MM.1S (cell line): ENCODE data around the gene ALOX12B.
"Not testable (repeated sequence)": the region's sequence is repeated elsewhere in the genome, so short reads cannot be mapped to it uniquely, and the experiment has no call there.

Source experiments
- DNase-seq: peaks from one replicate; pipeline ENCODE4 v3.0.0-alpha.2; 2015
- H2AFZ ChIP-seq: fragments of 300-600 bp; sonication (generic); 2 replicates; pipeline ENCODE4 v1.6.0; 2016; ENCODE audit warnings: antibody characterized with exemption, low read length
- H3F3A ChIP-seq: fragments of 300-600 bp; sonication (generic); 2 replicates; pipeline ENCODE4 v1.6.1; 2016; ENCODE audit warnings: mild to moderate bottlenecking, antibody characterized with exemption, low read length, moderate library complexity, mixed read lengths; ENCODE audit not compliant: insufficient read depth
- H3K27ac ChIP-seq: fragments of 300-600 bp; sonication (generic); 2 replicates; pipeline ENCODE4 v1.5.1; 2016; ENCODE audit warnings: mild to moderate bottlenecking, low read length
- H3K27me3 ChIP-seq: fragments of 300-600 bp; sonication (generic); replicated peaks from 2 replicates; pipeline ENCODE4 v1.6.0; 2016; ENCODE audit warnings: low read length; ENCODE audit not compliant: insufficient read depth
- H3K36me3 ChIP-seq: fragments of 300-600 bp; sonication (generic); replicated peaks from 2 replicates; pipeline ENCODE4 v1.6.1; 2016; ENCODE audit warnings: mild to moderate bottlenecking, low read length, mixed read lengths; ENCODE audit not compliant: insufficient read depth
- H3K4me1 ChIP-seq: fragments of 300-600 bp; sonication (generic); 2 replicates; pipeline ENCODE4 v1.6.1; 2016; ENCODE audit warnings: low read length, mixed read lengths
- H3K4me2 ChIP-seq: fragments of 300-600 bp; sonication (generic); 2 replicates; pipeline ENCODE4 v1.6.0; 2016; ENCODE audit warnings: low read depth, low read length
- H3K4me3 ChIP-seq: fragments of 300-600 bp; sonication (generic); 2 replicates; pipeline ENCODE4 v1.5.1; 2016; ENCODE audit warnings: low read length, mixed read lengths
- H3K79me2 ChIP-seq: fragments of 300-600 bp; sonication (generic); 2 replicates; pipeline ENCODE4 v1.6.1; 2016; ENCODE audit warnings: mixed run types, low read length, mixed read lengths
- H3K9ac ChIP-seq: fragments of 300-600 bp; sonication (generic); 2 replicates; pipeline ENCODE4 v1.6.1; 2016; ENCODE audit warnings: low read length, mixed read lengths
- H3K9me2 ChIP-seq: fragments of 300-600 bp; sonication (generic); replicated peaks from 2 replicates; pipeline ENCODE4 v1.6.1; 2016; ENCODE audit warnings: mild to moderate bottlenecking, low read length, mixed read lengths; ENCODE audit not compliant: insufficient read depth
- H3K9me3 ChIP-seq: fragments of 300-600 bp; sonication (generic); replicated peaks from 2 replicates; pipeline ENCODE4 v1.6.1; 2016; ENCODE audit warnings: mild to moderate bottlenecking, low read length, mixed read lengths; ENCODE audit not compliant: insufficient read depth
- H4K20me1 ChIP-seq: fragments of 300-600 bp; sonication (generic); 2 replicates; pipeline ENCODE4 v1.6.1; 2016; ENCODE audit warnings: mild to moderate bottlenecking, low read length, moderate library complexity, mixed read lengths; ENCODE audit not compliant: insufficient read depth
- EZH2 ChIP-seq: fragments of 300-600 bp; sonication (generic); optimal IDR thresholded peaks from 2 replicates; pipeline ENCODE3; 2017; ENCODE audit warnings: low read depth, mild to moderate bottlenecking, antibody characterized with exemption, low read length, mixed read lengths
- EZH2phosphoT487 ChIP-seq: fragments of 300-600 bp; sonication (generic); IDR thresholded peaks from 2 replicates; pipeline ENCODE4 v1.6.1; 2018; ENCODE audit warnings: antibody characterized with exemption, low read length
- TF ChIP-seq, protein P1 (sequence below): fragments of 300-600 bp; sonication (generic); IDR thresholded peaks from 2 replicates; pipeline ENCODE4 v1.5.1; 2016; ENCODE audit warnings: antibody characterized with exemption, low read length, mixed read lengths

The ALOX12B gene

DNA sequence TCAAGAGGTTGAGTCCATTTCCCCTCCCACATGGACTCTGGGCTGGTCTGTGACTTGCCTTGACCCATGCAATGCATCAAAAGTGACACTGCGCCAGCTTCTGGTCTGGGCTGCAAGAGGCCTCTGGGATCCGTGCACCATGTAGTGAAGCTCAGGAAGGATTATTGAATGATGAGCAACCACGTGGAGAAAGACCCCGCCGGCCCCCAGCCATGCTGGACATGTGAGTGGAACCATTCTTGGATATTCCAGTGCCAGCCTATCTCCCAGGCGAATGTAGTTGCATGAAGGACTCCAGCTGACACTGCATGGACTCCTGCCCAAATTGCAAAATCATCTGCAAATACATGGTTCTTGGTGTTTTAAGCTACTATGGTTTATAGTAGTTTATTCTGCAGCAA lies 56.3 kb downstream of the ALOX12B start:
- no peaks in the 10 kb centered on the region for H3K36me3 ChIP-seq
- H4K20me1 ChIP-seq = no peaks in the 10 kb centered on the region
- no peaks in the 10 kb centered on the region for H3K9me2 ChIP-seq
- TF ChIP-seq, protein P1, sequence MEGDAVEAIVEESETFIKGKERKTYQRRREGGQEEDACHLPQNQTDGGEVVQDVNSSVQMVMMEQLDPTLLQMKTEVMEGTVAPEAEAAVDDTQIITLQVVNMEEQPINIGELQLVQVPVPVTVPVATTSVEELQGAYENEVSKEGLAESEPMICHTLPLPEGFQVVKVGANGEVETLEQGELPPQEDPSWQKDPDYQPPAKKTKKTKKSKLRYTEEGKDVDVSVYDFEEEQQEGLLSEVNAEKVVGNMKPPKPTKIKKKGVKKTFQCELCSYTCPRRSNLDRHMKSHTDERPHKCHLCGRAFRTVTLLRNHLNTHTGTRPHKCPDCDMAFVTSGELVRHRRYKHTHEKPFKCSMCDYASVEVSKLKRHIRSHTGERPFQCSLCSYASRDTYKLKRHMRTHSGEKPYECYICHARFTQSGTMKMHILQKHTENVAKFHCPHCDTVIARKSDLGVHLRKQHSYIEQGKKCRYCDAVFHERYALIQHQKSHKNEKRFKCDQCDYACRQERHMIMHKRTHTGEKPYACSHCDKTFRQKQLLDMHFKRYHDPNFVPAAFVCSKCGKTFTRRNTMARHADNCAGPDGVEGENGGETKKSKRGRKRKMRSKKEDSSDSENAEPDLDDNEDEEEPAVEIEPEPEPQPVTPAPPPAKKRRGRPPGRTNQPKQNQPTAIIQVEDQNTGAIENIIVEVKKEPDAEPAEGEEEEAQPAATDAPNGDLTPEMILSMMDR = no peak
- TF ChIP-seq EZH2phosphoT487 = no peak
- TF ChIP-seq EZH2 = no peak
- no peaks in the 10 kb centered on the region for H3K4me1 ChIP-seq
- no peaks in the 10 kb centered on the region for H3K79me2 ChIP-seq
- H3K27me3 ChIP-seq = peaks cover 80% of the 10 kb centered on the region
- no peak overlapping the region for H3K27ac ChIP-seq
- H3K9ac ChIP-seq = no peak overlapping the region
- H3K4me3 ChIP-seq = no peak overlapping the region
- H2AFZ ChIP-seq = no peak overlapping the region
- H3K9me3 ChIP-seq = no peaks in the 10 kb centered on the region
- no peak for DNase-seq
- no peak overlapping the region for H3K4me2 ChIP-seq
- H3F3A ChIP-seq = no peaks in the 10 kb centered on the region

DNA sequence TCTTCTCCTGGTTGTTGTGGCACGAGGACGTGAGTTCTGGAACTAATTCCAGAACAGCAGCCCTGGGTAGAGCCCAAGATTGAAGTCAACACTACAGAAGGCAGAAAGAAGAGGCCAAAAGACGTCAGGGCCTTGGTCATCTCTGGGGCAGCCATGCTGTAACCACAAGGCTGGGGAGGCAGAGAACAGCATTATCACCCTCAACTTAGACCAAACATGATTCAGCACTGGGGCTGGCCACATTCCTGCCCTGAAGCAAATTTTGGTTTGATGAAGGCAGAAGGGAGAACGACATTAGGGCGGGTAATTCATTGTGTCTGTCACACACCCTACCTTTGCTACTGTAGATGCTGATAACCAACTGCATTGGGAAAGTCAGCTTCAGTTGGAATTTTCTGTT lies 58.4 kb downstream of the ALOX12B start:
- TF ChIP-seq, protein P1 = no peak
- no peak for TF ChIP-seq EZH2
- no peak for TF ChIP-seq EZH2phosphoT487
- Histone ChIP-seq H3F3A (no peaks in the 10 kb centered on the region), H3K79me2 (no peaks in the 10 kb centered on the region), H3K9me2 (no peaks in the 10 kb centered on the region), H3K36me3 (no peaks in the 10 kb centered on the region), H2AFZ (no peak overlapping the region), H3K27ac (no peak overlapping the region), H4K20me1 (no peaks in the 10 kb centered on the region), H3K4me2 (no peak overlapping the region), H3K4me1 (no peaks in the 10 kb centered on the region), H3K27me3 (peaks cover 73% of the 10 kb centered on the region), H3K9me3 (no peaks in the 10 kb centered on the region), H3K4me3 (no peak overlapping the region), H3K9ac (no peak overlapping the region)
- no peak for DNase-seq

DNA sequence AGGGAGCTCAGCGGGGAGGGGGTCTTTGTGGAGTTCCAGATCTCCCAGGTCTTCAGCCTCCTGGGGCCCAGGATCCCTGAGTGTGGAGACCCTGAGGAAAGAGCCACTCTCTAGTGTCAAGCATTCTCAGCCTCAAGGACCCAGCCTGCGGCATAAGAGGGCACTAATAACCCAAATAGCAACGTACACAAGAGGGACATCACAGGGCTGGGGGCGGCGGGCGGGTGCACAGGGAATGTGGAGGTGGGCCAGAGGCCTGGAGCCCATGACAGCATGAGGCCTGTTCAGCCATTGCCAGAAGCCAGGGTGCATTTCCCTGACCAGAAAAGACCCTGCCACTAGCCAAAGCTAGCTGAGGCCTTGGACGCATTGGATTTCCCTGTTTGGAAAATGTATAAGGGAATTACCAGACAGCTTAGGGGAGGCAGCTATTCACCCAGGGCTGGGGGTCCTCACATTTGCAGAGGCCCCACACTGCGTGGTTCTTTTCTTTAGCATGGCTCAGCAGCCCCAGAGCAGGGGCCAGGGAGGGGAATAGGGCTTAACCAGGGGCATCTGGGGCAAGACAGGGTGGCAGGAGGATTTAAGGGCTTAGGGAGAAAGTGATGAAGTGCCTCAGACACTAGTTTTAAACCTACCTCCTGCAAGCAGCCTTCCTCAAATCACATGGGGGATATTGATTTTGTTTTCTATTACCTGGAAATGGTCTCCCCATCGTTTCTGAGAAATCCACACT lies 62.2 kb downstream of the ALOX12B start:
- Histone ChIP-seq H3K9me3 (no peaks in the 10 kb centered on the region), H3K4me1 (no peaks in the 10 kb centered on the region), H3K4me2 (no peak overlapping the region), H3K79me2 (no peaks in the 10 kb centered on the region), H2AFZ (no peak overlapping the region), H3F3A (no peaks in the 10 kb centered on the region), H3K4me3 (no peak overlapping the region), H3K9ac (no peak overlapping the region), H3K27me3 (peaks cover 58% of the 10 kb centered on the region), H3K27ac (no peak overlapping the region), H3K9me2 (no peaks in the 10 kb centered on the region), H4K20me1 (no peaks in the 10 kb centered on the region), H3K36me3 (no peaks in the 10 kb centered on the region)
- DNase-seq = no peak
- TF ChIP-seq EZH2 = no peak
- TF ChIP-seq, protein P1 = no peak
- TF ChIP-seq EZH2phosphoT487 = no peak

DNA sequence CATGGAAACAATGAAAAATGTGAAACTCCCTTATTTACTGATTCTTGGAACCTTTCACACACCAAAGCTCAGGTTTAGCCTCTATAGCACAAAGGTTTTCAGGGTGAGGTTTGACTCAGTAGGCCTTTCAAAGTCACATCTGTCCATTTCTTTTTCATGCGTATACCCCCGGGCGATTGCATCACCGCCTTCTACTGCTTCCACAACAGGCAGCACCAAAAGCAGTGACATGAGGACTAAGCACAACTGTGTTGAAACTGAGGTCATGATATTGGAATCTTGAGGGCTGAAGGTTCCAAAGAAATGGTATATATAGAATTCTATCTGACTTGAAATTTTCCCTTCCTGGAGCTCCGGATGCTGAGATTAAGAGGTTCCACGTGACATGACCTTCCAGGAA lies 63.4 kb downstream of the ALOX12B start:
- peaks cover 59% of the 10 kb centered on the region for H3K27me3 ChIP-seq
- not testable (repeated sequence) for DNase-seq, H3K27ac ChIP-seq, H3K9ac ChIP-seq, H3K4me1 ChIP-seq, H3F3A ChIP-seq, H3K4me3 ChIP-seq, H3K4me2 ChIP-seq, H3K79me2 ChIP-seq, H2AFZ ChIP-seq, H4K20me1 ChIP-seq, H3K9me3 ChIP-seq, H3K9me2 ChIP-seq, H3K36me3 ChIP-seq
